GM12865 (cell line): ENCODE results near the gene ETNK1.

Experiments used
- DNase-seq: peaks from one replicate; pipeline ENCODE4 v3.0.0; 2010; ENCODE audit warnings: low read depth
- H3K4me3 ChIP-seq: 2 replicates; pipeline ENCODE4 v1.5.1; 2011; ENCODE audit warnings: mild to moderate bottlenecking, low read depth, low read length, control low read depth
- TF ChIP-seq, protein P1 (sequence below): IDR thresholded peaks from 2 replicates; pipeline ENCODE4 v1.5.1; 2011; ENCODE audit warnings: low read length, control low read depth, low read depth, inconsistent platforms; ENCODE audit not compliant: insufficient read depth; ENCODE audit errors: missing control alignments

The ETNK1 gene

DNA sequence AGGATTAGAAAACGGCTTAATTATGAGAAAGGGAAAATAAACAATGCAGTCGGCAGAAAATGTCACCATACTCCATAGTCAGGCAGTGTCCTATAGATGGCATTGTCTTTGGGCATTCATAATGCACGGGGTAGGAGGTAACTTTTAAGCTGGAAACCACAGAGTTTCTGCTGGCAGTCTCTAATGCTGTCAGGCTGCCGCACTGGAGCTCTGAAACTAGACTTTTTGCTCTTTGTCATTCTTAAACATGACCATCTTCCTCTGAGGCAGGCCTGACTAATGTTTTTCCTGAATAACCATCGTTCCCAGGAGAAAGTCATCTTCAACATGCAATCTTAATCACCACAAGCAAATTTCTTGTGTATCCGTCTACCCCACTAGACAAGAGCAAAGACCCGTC is 108.8 kb downstream of the ETNK1 start:
- no peak overlapping the region for H3K4me3 ChIP-seq
- no peak for DNase-seq
- TF ChIP-seq, protein P1, sequence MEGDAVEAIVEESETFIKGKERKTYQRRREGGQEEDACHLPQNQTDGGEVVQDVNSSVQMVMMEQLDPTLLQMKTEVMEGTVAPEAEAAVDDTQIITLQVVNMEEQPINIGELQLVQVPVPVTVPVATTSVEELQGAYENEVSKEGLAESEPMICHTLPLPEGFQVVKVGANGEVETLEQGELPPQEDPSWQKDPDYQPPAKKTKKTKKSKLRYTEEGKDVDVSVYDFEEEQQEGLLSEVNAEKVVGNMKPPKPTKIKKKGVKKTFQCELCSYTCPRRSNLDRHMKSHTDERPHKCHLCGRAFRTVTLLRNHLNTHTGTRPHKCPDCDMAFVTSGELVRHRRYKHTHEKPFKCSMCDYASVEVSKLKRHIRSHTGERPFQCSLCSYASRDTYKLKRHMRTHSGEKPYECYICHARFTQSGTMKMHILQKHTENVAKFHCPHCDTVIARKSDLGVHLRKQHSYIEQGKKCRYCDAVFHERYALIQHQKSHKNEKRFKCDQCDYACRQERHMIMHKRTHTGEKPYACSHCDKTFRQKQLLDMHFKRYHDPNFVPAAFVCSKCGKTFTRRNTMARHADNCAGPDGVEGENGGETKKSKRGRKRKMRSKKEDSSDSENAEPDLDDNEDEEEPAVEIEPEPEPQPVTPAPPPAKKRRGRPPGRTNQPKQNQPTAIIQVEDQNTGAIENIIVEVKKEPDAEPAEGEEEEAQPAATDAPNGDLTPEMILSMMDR: no peak

DNA sequence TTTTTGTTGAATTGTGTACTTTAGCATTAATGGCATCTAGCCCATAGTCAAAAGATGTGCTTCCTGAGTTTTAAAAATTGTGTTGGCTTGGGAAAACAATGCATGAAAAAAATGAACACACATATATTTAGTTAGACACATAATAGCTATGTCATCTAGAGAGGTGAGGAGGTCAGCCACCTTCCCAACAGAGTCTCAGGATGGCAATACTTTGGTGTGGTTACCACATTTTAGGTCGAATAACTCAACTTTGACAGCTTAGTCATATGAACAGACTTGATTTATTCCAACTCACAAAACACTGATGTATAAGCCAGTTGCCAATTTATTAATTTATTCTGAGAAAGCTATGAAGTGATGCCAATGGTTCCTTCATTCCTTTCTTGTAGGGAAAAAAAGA is 114.0 kb downstream of the ETNK1 start:
- H3K4me3 ChIP-seq: no peak overlapping the region
- TF ChIP-seq, protein P1: no peak
- no peak for DNase-seq
